Subcutaneous abdominal adipose tissue (tissue), 5 donors: ENCODE data around the gene SCN10A.

Experiments
- H3K27ac ChIP-seq: one replicate; pipeline ENCODE4 v1.7.0; 2013; ENCODE audit warnings: low read depth, mild to moderate bottlenecking, inconsistent platforms, low read length, moderate library complexity
- H3K27me3 ChIP-seq, 5 donors: one replicate each; pipeline ENCODE4 v1.7.0; 2013; ENCODE audit warnings: low read length in 5 of 5, inconsistent platforms in 1 of 5; ENCODE audit not compliant: control insufficient read depth in 5 of 5, insufficient read depth in 4 of 5
- H3K36me3 ChIP-seq, 5 donors: one replicate each; pipeline ENCODE4 v1.7.0; 2013; ENCODE audit warnings: low read length in 5 of 5; ENCODE audit not compliant: control insufficient read depth in 5 of 5, insufficient read depth in 5 of 5
- H3K4me1 ChIP-seq, 5 donors: one replicate each; pipeline ENCODE4 v1.7.0; 2013; ENCODE audit warnings: low read length in 5 of 5, mild to moderate bottlenecking in 3 of 5, moderate library complexity in 1 of 5; ENCODE audit not compliant: control insufficient read depth in 5 of 5, insufficient read depth in 5 of 5
- H3K4me3 ChIP-seq, 5 donors: one replicate each; pipeline ENCODE4 v1.7.0; 2013; ENCODE audit warnings: low read length in 5 of 5, low read depth in 1 of 5
- H3K9ac ChIP-seq, 5 donors: one replicate each; pipeline ENCODE4 v1.7.0; 2013; ENCODE audit warnings: low read length in 5 of 5, mild to moderate bottlenecking in 4 of 5, moderate library complexity in 3 of 5
- H3K9me3 ChIP-seq, 5 donors: one replicate each; pipeline ENCODE4 v1.7.0; 2013; ENCODE audit warnings: low read length in 5 of 5; ENCODE audit not compliant: control insufficient read depth in 5 of 5
- donor health status: healthy.
- donor health status: healthy.
- donor health status: healthy.
- donor health status: healthy.
- donor health status: healthy.

SCN10A gene

DNA sequence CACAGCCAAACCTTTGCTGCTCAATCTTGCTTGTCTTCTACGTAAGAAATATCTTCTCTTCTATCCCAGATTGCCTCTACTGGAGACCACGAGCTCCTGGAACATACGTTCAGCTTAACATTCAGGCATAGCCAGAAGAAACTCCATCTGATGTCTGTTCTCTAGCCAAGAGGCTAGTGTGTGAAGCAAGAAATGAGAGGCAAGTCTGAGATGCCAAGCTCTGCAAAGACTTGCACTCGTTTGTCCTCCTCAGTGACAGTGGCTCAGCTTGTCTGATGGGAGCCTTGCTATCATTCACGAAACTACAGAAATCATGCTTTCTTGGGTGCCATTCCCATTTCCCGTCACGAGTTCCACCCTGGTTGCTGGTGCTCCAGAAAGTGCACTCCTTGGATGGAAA lies at the start of gene SCN10A:
Gene SCN10A (minus strand): TSS at position 192 of the 400 bp plus-strand sequence. CDS start 22,207 bp downstream, outside the sequence.
- no peaks in the 10 kb centered on the region for H3K4me1 ChIP-seq
- H3K27me3 ChIP-seq, result peaks cover 0 to 8% (median 0%) of the 10 kb centered on the region in 5 donors
- no peaks in the 10 kb centered on the region for H3K36me3 ChIP-seq
- H3K4me3 ChIP-seq, result no peak within 1 kb of the TSS
- no peak within 1 kb of the TSS for H3K9ac ChIP-seq
- no peaks in the 10 kb centered on the region for H3K9me3 ChIP-seq
- no peak within 1 kb of the TSS for H3K27ac ChIP-seq

- H3K4me1 ChIP-seq, result no peaks in the 10 kb centered on the region
- H3K36me3 ChIP-seq, result no peaks in the 10 kb centered on the region
- no peak overlapping the region for H3K4me3 ChIP-seq
Measured at GRCh38 chr3:38853011-38853410, 37.0 kb upstream of the SCN10A start.

GRCh38 chr3:38843898-38844297 lies 27.9 kb upstream of the SCN10A start:
- Histone ChIP-seq H3K27ac (no peak overlapping the region), H3K4me3 (no peak overlapping the region), H3K36me3 (no peaks in the 10 kb centered on the region), H3K9me3 (no peaks in the 10 kb centered on the region), H3K9ac (no peak overlapping the region), H3K4me1 (no peaks in the 10 kb centered on the region), H3K27me3 (peaks cover 0 to 5% (median 0%) of the 10 kb centered on the region in 5 donors)

More at GRCh38 chr3:38853011-38853410, 37.0 kb upstream of the SCN10A start:
- Histone ChIP-seq H3K9me3 (no peaks in the 10 kb centered on the region), H3K27me3 (no peaks in the 10 kb centered on the region), H3K27ac (no peak overlapping the region), H3K9ac (no peak overlapping the region)

GRCh38 chr3:38842266-38842965 lies 26.4 kb upstream of the SCN10A start:
- peaks cover 0 to 3% (median 0%) of the 10 kb centered on the region in 5 donors for H3K4me1 ChIP-seq
- no peaks in the 10 kb centered on the region for H3K36me3 ChIP-seq
- no peak overlapping the region for H3K4me3 ChIP-seq
- no peak overlapping the region for H3K9ac ChIP-seq
- H3K27ac ChIP-seq, result no peak overlapping the region
- peaks cover 0 to 5% (median 0%) of the 10 kb centered on the region in 5 donors for H3K27me3 ChIP-seq
- H3K9me3 ChIP-seq, result no peaks in the 10 kb centered on the region

DNA sequence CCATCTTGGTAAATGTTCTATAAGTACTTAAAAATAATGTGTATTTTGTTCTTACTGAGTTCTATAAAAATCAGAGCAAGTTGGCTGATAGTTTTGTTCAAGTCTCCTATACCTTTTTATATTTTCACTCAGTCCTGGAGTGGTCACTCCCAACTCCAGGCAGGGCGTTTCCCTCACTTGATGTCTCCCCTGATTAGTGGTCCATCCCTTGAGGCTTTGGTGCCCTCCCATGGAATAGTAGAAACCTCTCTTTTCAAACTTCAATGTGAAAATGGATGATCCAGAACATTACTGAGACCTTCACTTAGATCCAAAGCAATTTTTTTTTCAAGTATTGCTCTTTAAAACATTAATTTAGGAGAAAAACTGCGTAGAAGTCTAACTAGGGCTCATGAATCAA lies 25.0 kb upstream of the SCN10A start:
- H3K9me3 ChIP-seq, result no peaks in the 10 kb centered on the region
- H3K4me3 ChIP-seq, result no peak overlapping the region
- no peaks in the 10 kb centered on the region for H3K36me3 ChIP-seq
- H3K27me3 ChIP-seq, result peaks cover 0 to 5% (median 0%) of the 10 kb centered on the region in 5 donors
- no peak overlapping the region for H3K9ac ChIP-seq
- peaks cover 0 to 11% (median 2%) of the 10 kb centered on the region in 5 donors for H3K4me1 ChIP-seq
- H3K27ac ChIP-seq, result no peak overlapping the region

DNA sequence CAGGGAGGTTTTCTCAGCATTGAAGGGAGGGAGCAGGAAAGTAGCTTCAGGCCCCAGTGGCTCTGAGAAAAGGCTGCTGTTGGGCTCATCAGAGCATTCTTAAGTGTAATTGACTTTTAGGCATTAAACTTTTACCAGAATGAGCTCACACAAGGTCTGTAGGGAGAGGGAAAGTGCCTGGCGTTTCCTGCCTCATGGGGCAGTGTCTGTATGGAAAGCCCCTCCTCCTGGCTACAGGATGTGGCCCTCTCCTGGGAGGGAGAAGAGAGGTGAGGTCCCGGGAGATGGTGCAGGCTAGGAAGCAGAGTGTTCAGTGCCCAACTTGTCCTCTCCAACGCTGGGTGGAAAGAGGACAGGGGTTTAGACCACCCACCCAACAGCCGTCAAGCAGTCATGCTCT lies 21.3 kb upstream of the SCN10A start:
- H3K9ac ChIP-seq, result no peak overlapping the region

GRCh38 chr3:38836561-38836960 lies 20.5 kb upstream of the SCN10A start:
- Histone ChIP-seq H3K36me3 (no peaks in the 10 kb centered on the region), H3K4me3 (no peak overlapping the region), H3K4me1 (peaks cover 0 to 32% (median 4%) of the 10 kb centered on the region in 5 donors), H3K9ac (no peak overlapping the region), H3K27me3 (no peaks in the 10 kb centered on the region), H3K27ac (no peak overlapping the region), H3K9me3 (no peaks in the 10 kb centered on the region)

More for the DNA sequence above, 21.3 kb upstream of the SCN10A start:
- H3K9me3 ChIP-seq, result no peaks in the 10 kb centered on the region
- H3K27me3 ChIP-seq, result peaks cover 0 to 1% (median 0%) of the 10 kb centered on the region in 5 donors
- H3K36me3 ChIP-seq, result no peaks in the 10 kb centered on the region
- no peak overlapping the region for H3K4me3 ChIP-seq
- no peak overlapping the region for H3K27ac ChIP-seq
- H3K4me1 ChIP-seq, result peaks cover 0 to 32% (median 4%) of the 10 kb centered on the region in 5 donors

DNA sequence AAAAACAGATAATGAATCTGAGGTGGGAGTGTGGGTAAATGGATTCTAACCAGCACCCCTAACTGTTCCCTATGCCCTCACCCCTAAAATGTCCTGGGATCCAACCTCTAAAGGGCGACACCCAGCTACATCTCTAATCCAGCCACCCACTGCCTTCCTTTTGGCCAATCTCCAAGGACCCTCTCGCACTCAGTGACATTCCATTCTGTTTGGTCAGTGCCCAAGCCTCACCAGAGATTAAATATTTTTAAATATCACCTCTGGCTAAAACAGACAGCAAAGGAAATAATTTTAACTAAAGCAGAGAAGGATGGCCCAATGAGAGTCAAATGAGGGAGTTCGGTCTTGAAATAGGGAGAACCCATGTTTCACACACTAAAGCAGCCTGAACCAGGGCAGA lies 19.9 kb upstream of the SCN10A start:
- Histone ChIP-seq H3K4me3 (no peak overlapping the region), H3K9ac (no peak overlapping the region), H3K27ac (no peak overlapping the region), H3K36me3 (no peaks in the 10 kb centered on the region), H3K4me1 (peaks cover 0 to 32% (median 4%) of the 10 kb centered on the region in 5 donors), H3K9me3 (no peaks in the 10 kb centered on the region), H3K27me3 (no peaks in the 10 kb centered on the region)

DNA sequence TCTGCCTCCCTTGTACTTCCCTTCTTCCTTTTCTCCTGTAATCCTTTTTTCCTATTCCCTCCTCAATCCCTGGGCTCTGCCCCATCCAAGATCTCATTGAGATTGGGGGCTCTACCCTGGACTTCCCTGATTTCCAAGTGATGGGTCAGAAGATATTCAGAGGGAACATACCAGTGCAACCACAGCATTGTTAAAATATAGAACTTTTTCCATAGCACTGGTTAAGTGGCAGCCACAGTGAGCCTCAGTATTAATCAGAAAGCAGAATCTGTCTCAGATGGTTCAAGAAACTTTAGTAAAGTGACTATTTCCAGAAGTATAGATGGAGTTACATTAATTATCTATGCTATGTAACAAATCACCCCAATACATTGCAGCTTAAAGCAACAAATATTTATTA lies 18.7 kb upstream of the SCN10A start:
- Histone ChIP-seq H3K9ac (no peak overlapping the region), H3K27ac (no peak overlapping the region), H3K4me3 (no peak overlapping the region), H3K36me3 (no peaks in the 10 kb centered on the region), H3K27me3 (no peaks in the 10 kb centered on the region), H3K4me1 (peaks cover 0 to 32% (median 4%) of the 10 kb centered on the region in 5 donors), H3K9me3 (no peaks in the 10 kb centered on the region)

GRCh38 chr3:38834110-38834509 lies 18.1 kb upstream of the SCN10A start:
- no peaks in the 10 kb centered on the region for H3K9me3 ChIP-seq
- H3K36me3 ChIP-seq, result no peaks in the 10 kb centered on the region
- H3K27ac ChIP-seq, result no peak overlapping the region
- H3K9ac ChIP-seq, result no peak overlapping the region
- H3K4me1 ChIP-seq, result peaks cover 0 to 32% (median 4%) of the 10 kb centered on the region in 5 donors
- H3K27me3 ChIP-seq, result peaks cover 0 to 2% (median 0%) of the 10 kb centered on the region in 5 donors
- H3K4me3 ChIP-seq, result no peak overlapping the region
